ENCODE data around the gene LAMB2.

GRCh38 chr3:49119036-49119435 is 13.8 kb downstream of the LAMB2 start:
- TF ChIP-seq CTCF (IDR thresholded peaks at IDR 0.05 in 8 of 11, conservative IDR thresholded peaks at IDR 0.05 in 3 of 11) (no peak), POLR2A (IDR thresholded peaks at IDR 0.05) (no peak)
